Measurements from ENCODE around the gene S1PR3.

GRCh38 chr9:89049646-89050045 lies 58.4 kb downstream of the S1PR3 start:
- TF ChIP-seq CTCF (conservative IDR thresholded peaks at IDR 0.05) (no peak), EZH2 (IDR thresholded peaks at IDR 0.05; ENCODE audit: low read depth) (no peak)

Data from PC-9 (cell line).